ENCODE data around the gene CHPF2. TPM values are rescaled to one million over a fixed set of nuclear protein-coding genes. Genes with fewer than 3 reads are reported as not detected.

Gene CHPF2
- polyA plus RNA-seq, 1 experiment = 32.9 TPM

DNA sequence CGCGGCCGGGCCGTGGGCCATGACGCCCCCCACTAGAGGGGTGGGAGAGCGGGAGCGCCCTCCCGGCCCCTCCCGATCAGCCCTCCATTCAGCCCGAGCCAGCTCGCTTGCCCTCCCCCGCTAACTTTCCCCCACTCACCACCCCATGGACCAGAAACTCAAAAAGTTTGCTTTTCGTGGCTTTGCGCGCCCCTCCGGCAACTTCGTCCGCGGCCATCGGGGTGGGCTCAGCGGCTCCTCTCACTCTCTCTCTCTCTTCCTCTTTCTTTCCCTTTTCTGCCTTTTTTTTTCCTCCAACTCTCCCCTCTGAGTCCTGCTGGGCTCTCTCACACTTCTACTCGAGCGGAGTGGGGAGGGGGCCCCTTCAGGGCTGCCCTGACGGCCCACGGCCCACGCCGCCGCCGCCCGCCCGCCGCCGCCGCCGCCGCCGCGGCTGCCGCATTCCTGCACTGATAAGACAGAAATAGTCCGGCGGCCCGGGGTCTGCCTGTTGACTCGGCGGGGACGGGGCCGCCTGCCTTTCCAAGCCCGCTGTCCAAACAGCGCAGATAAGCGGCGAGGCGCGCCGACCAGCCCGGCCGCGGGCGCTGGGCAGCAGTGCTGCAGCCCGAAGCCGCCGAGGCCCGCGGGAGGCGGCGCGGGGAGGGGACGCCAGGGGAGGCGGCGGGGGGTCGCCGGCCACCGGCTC is 16.2 kb downstream of the CHPF2 start, which contains the start of gene SMARCD3:
TSS of gene SMARCD3 (minus strand) at position 349 of the 688 bp plus-strand sequence. CDS start at position 217, 132 bp downstream.
- POLR2A ChIA-PET = interaction anchor here (0.6 to 1.3 kb wide), 3 partner anchors 16 to 104 kb away, joined by 4 to 7 read pairs (median 6); partner anchors contain the start of gene ABCF2
- H3K27me3 ChIP-seq (ENCODE audit: control insufficient read depth, insufficient read depth, low read length) = no peaks in the 10 kb centered on the region
- TF ChIP-seq, protein P1, sequence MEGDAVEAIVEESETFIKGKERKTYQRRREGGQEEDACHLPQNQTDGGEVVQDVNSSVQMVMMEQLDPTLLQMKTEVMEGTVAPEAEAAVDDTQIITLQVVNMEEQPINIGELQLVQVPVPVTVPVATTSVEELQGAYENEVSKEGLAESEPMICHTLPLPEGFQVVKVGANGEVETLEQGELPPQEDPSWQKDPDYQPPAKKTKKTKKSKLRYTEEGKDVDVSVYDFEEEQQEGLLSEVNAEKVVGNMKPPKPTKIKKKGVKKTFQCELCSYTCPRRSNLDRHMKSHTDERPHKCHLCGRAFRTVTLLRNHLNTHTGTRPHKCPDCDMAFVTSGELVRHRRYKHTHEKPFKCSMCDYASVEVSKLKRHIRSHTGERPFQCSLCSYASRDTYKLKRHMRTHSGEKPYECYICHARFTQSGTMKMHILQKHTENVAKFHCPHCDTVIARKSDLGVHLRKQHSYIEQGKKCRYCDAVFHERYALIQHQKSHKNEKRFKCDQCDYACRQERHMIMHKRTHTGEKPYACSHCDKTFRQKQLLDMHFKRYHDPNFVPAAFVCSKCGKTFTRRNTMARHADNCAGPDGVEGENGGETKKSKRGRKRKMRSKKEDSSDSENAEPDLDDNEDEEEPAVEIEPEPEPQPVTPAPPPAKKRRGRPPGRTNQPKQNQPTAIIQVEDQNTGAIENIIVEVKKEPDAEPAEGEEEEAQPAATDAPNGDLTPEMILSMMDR (IDR thresholded peaks at IDR 0.05; ENCODE audit: low read depth, low read length) = no peak
- peak within 1 kb of the TSS; percentile 77 for H3K27ac ChIP-seq (ENCODE audit: low read depth, low read length)
- no peaks in the 10 kb centered on the region; the same call in 1 of the 2 replicates for H3K9me3 ChIP-seq (ENCODE audit: control insufficient read depth, insufficient read depth, low read length)
- H3K4me3 ChIP-seq (ENCODE audit: low read depth, low read length) = peak within 1 kb of the TSS; percentile 73
- CTCF ChIA-PET = interaction anchor here (1.3 to 1.8 kb wide), 2 partner anchors 12 to 56 kb away, joined by 6 to 7 read pairs; no protein-coding TSS in a partner anchor
- no peak for DNase-seq (ENCODE audit: low read depth, low spot score)

DNA sequence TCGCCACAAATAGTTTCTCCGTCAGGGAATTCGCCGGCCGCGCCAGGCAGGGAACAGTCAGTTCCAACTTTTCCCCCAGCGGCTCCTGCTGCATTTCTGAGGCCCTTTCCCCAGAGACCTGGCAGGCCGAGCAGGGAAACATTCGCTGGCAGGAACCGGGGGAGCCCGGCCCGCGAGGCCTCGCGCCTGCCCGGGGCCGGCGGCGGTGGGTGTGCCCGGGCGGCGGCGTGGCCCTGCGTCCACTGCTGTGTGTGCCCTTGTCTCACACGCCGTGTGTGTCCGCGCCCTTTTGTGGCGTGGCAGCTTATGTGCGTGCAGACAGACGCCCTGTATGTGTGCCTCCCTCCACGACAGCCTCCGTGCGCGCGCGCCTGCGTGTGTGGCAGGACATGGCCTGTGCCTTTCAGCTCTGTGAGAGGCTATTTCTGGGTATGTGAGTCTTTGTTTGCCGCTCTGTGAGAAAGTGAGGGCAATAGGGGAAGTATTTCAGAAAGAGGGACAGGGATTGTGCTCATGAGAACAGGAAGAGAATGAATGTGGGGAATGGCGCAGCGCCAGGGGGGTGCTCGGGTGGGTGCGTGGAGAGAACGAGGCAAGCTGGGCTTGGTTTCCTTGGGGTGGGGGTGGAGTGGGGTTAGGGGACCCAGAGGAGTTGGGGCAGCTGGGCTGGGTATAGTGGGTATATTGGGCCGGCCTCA is 16.9 kb downstream of the CHPF2 start:
- no peak for DNase-seq (ENCODE audit: low read depth, low spot score)
- POLR2A ChIA-PET = interaction anchor here (0.6 to 0.8 kb wide), 3 partner anchors 15 to 104 kb away, joined by 4 to 7 read pairs (median 5); no protein-coding TSS in a partner anchor
- Histone ChIP-seq H3K9me3 (ENCODE audit: control insufficient read depth, insufficient read depth, low read length) (no peaks in the 10 kb centered on the region; the same call in 1 of the 2 replicates), H3K27me3 (ENCODE audit: control insufficient read depth, insufficient read depth, low read length) (no peaks in the 10 kb centered on the region), H3K27ac (ENCODE audit: low read depth, low read length) (peak overlapping the region; percentile 77), H3K4me3 (ENCODE audit: low read depth, low read length) (peak overlapping the region; percentile 73)
- TF ChIP-seq, protein P1 (IDR thresholded peaks at IDR 0.05; ENCODE audit: low read depth, low read length) = no peak
- CTCF ChIA-PET = no interaction called here

DNA sequence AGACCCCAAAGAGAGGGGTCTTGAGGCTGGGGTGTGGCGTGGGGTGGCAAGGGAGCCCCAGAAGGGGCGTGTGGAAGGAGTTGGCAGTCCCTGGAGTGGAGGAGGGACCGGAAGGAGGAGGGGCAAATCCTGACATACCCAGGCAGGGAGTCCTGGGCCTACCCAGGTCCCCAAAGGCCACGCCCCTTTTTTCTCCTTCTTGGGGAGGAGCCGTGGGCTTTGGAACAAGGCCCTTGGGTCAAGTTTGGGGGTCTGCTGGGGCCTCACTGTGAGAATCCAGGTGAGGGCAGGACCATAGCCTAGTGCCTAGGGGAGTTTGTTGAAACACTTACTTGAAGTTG is 17.4 kb downstream of the CHPF2 start:
- POLR2A ChIA-PET = no interaction called here
- TF ChIP-seq, protein P1 (IDR thresholded peaks at IDR 0.05; ENCODE audit: low read depth, low read length) = no peak
- DNase-seq (ENCODE audit: low read depth, low spot score) = no peak
- Histone ChIP-seq H3K4me3 (ENCODE audit: low read depth, low read length) (no peak overlapping the region), H3K27me3 (ENCODE audit: control insufficient read depth, insufficient read depth, low read length) (no peaks in the 10 kb centered on the region), H3K9me3 (ENCODE audit: control insufficient read depth, insufficient read depth, low read length) (no peaks in the 10 kb centered on the region; the same call in 1 of the 2 replicates), H3K27ac (ENCODE audit: low read depth, low read length) (no peak overlapping the region)
- CTCF ChIA-PET = no interaction called here

DNA sequence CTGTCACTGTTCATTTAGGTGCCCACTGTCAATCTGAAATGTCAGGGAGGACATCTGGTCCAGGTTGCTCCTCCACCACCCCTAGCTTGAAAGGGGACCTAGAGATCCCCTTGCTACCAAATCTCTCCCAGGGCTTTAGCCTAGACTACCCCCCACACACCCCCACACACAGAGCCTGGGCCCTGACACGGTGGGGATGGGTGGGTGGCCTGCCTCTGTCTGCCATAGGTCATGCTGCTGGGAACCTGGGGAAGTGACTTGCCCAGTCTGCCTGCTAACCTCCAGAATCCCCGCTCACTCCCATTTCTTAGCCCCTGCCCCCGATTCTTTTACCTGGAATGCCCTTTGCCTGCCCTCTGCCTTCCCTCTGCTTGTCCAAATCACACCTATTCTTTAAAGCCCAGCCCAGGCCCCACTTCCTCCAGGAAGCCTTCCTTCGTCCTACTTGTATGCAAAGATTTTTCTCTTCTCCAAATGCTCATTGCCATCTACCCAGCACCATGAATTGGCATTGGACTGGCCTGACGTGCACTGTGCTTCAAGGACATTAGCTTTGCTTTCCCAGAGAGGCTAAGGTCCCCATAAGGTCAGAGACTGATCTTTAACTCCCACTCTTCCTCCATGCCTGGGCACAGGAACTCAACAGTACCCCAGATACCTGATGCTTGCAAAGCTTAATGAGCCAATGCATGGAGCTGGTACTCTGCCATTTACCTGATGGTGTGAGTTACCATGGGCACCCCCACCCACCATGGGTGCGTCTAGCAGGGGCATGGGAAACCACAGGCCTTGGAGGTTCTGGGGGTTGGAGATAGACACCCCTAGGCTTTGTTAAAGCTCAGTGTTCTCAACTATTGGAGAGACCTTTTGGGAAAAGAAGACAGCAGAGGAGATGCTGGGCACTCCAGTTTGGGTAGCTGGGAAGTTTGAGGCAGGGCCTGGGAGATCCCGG is 18.2 kb downstream of the CHPF2 start:
- ChIA-PET POLR2A (interaction anchor here (0.5 kb wide), 1 partner anchor 112 kb away, joined by 3 read pairs; no protein-coding TSS in a partner anchor), CTCF (interaction anchor here (0.5 to 3.1 kb wide), 2 partner anchors 52 to 65 kb away, joined by 3 to 10 read pairs; no protein-coding TSS in a partner anchor)
- TF ChIP-seq, protein P1 (IDR thresholded peaks at IDR 0.05; ENCODE audit: low read depth, low read length) = no peak
- Histone ChIP-seq H3K27me3 (ENCODE audit: control insufficient read depth, insufficient read depth, low read length) (peaks cover 5% of the 10 kb centered on the region), H3K4me3 (ENCODE audit: low read depth, low read length) (peak overlapping the region; percentile 45; the same call in 1 of the 2 replicates), H3K27ac (ENCODE audit: low read depth, low read length) (peak overlapping the region; percentile 21), H3K9me3 (ENCODE audit: control insufficient read depth, insufficient read depth, low read length) (no peaks in the 10 kb centered on the region; the same call in 1 of the 2 replicates)
- no peak for DNase-seq (ENCODE audit: low read depth, low spot score)

All from AG04450 (cell line).